ENCODE measurements around the gene CCDC33. TPM values are rescaled to one million over a fixed set of nuclear protein-coding genes. Genes with fewer than 3 reads are reported as not detected.

Gene CCDC33
- total RNA-seq, 1 experiment from 2014 or later: not detected

DNA sequence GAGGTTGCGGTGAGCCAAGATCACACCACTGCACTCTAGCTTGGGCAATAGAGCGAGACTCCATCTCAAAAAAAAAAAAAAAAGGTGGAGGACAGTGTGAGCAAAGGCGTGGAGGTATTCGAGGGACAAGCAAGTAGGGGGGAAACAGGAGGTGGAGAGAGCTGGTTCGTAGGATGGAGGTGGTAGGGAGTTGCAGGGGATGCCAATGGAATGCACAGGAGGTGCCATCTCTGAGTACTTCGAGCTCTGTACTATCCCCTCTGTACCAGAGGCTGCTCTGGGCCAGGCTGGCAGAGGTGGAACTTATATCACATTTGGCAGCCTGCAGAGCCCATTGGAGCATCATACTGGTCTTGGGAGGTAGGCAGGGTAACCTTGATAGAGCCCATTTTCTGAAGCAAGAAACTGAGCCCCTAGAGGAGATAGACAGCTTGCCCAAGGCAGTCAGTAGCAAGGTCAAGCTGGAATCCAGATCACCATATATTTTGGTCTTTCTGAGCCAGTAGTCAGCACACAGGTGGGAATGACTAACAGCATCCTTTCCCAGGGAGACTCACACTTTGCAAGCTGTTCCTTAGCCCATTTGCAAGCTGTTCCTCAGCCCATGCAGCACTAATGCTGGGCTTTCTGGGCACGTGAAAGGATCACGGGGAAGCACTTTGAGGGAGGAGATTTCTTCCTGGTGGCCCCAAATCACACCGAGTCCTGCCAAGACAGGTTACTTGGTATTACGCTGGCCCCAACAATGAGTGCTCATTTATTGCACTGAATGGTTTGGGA, 9.2 kb upstream of the CCDC33 start:
- no TSS peak for BruUV-seq (replicated peaks)
- DNase-seq (ENCODE audit: low read depth, low spot score) (no peak), ATAC-seq (no peak)
- TF ChIP-seq, protein P1, sequence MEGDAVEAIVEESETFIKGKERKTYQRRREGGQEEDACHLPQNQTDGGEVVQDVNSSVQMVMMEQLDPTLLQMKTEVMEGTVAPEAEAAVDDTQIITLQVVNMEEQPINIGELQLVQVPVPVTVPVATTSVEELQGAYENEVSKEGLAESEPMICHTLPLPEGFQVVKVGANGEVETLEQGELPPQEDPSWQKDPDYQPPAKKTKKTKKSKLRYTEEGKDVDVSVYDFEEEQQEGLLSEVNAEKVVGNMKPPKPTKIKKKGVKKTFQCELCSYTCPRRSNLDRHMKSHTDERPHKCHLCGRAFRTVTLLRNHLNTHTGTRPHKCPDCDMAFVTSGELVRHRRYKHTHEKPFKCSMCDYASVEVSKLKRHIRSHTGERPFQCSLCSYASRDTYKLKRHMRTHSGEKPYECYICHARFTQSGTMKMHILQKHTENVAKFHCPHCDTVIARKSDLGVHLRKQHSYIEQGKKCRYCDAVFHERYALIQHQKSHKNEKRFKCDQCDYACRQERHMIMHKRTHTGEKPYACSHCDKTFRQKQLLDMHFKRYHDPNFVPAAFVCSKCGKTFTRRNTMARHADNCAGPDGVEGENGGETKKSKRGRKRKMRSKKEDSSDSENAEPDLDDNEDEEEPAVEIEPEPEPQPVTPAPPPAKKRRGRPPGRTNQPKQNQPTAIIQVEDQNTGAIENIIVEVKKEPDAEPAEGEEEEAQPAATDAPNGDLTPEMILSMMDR (IDR thresholded peaks at IDR 0.05): no peak
- Histone ChIP-seq H3K27ac (ENCODE audit: low read length) (no peak overlapping the region), H3K36me3 (ENCODE audit: control insufficient read depth, insufficient read depth, low read length) (no peaks in the 10 kb centered on the region), H3K27me3 (ENCODE audit: control insufficient read depth, insufficient read depth, low read length) (no peaks in the 10 kb centered on the region), H3K4me3 (ENCODE audit: low read depth in 2 of 2, low read length in 2 of 2) (no peak overlapping the region), H3K9me3 (ENCODE audit: control insufficient read depth, insufficient read depth, low read depth, low read length) (no peaks in the 10 kb centered on the region), H3K4me1 (ENCODE audit: control insufficient read depth, insufficient read depth, low read length) (peaks cover 5% of the 10 kb centered on the region)
- POLR2A ChIA-PET: interaction anchor here (0.6 kb wide), 1 partner anchor 13 kb away, joined by 7 read pairs; no protein-coding TSS in a partner anchor
- intact Hi-C loops (cut with micrococcal nuclease; ENCODE audit: unreplicated experiment): no loop called here
- CTCF ChIA-PET: interaction anchor here (0.6 kb wide), 1 partner anchor 98 kb away, joined by 6 read pairs; no protein-coding TSS in a partner anchor
- in situ Hi-C loops (cut with HindIII; ENCODE audit: low pct_unique_long_range_greater_than_20kb, low sequenced_read_pairs): no loop called here

GRCh38 chr15:74227968-74228722, 8.0 kb upstream of the CCDC33 start:
- Histone ChIP-seq H3K4me1 (ENCODE audit: control insufficient read depth, insufficient read depth, low read length) (no peaks in the 10 kb centered on the region), H3K4me3 (ENCODE audit: low read depth in 2 of 2, low read length in 2 of 2) (no peak overlapping the region), H3K27me3 (ENCODE audit: control insufficient read depth, insufficient read depth, low read length) (no peaks in the 10 kb centered on the region), H3K9me3 (ENCODE audit: control insufficient read depth, insufficient read depth, low read depth, low read length) (no peaks in the 10 kb centered on the region), H3K27ac (ENCODE audit: low read length) (no peak overlapping the region), H3K36me3 (ENCODE audit: control insufficient read depth, insufficient read depth, low read length) (no peaks in the 10 kb centered on the region)
- POLR2A ChIA-PET: no interaction called here
- BruUV-seq (replicated peaks): no TSS peak
- ATAC-seq: no peak
- CTCF ChIA-PET: no interaction called here
- no peak for DNase-seq (ENCODE audit: low read depth, low spot score)
- in situ Hi-C loops (cut with HindIII; ENCODE audit: low pct_unique_long_range_greater_than_20kb, low sequenced_read_pairs) (no loop called here), intact Hi-C loops (cut with micrococcal nuclease; ENCODE audit: unreplicated experiment) (no loop called here)
- TF ChIP-seq REST (IDR thresholded peaks at IDR 0.05; ENCODE audit: insufficient read depth in 1 of 2, low read depth in 2 of 2, low read length in 1 of 2) (no peak), TCF7L2 (IDR thresholded peaks at IDR 0.05; ENCODE audit: low read depth, low read length) (no peak), POLR2AphosphoS5 (IDR thresholded peaks at IDR 0.05; ENCODE audit: low read depth, low read length) (no peak), SIN3A (IDR thresholded peaks at IDR 0.05; ENCODE audit: borderline replicate concordance, insufficient read depth, low read depth, low read length) (no peak)
- TF ChIP-seq, protein P1 (IDR thresholded peaks at IDR 0.05): no peak

Data from Panc1 (cell line).